ENCODE data around the gene TMEM132C.

DNA sequence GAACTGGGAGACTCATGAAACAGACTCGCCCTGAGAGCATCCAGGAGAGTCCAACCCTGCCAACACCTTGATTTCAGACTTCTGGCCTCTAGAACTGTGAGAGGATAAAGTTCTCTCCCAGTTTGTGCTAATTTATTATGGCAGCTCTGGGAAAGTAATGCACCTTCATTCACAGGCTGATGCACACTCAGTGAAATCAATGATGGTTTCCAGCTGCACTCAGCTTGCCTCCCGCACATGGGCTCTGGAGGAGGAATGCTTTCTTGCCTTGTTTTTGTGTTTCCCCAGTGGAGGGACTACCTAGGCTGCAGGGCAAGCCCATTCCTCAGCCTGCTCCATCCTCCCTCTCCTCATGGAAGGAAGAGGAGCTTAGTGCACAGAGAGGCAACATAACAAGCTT, 45.7 kb downstream of the TMEM132C start:
- TF ChIP-seq, protein P1, sequence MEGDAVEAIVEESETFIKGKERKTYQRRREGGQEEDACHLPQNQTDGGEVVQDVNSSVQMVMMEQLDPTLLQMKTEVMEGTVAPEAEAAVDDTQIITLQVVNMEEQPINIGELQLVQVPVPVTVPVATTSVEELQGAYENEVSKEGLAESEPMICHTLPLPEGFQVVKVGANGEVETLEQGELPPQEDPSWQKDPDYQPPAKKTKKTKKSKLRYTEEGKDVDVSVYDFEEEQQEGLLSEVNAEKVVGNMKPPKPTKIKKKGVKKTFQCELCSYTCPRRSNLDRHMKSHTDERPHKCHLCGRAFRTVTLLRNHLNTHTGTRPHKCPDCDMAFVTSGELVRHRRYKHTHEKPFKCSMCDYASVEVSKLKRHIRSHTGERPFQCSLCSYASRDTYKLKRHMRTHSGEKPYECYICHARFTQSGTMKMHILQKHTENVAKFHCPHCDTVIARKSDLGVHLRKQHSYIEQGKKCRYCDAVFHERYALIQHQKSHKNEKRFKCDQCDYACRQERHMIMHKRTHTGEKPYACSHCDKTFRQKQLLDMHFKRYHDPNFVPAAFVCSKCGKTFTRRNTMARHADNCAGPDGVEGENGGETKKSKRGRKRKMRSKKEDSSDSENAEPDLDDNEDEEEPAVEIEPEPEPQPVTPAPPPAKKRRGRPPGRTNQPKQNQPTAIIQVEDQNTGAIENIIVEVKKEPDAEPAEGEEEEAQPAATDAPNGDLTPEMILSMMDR (IDR thresholded peaks at IDR 0.05; ENCODE audit: control extremely low read depth in 1 of 3, insufficient read depth in 1 of 3, low read depth in 1 of 3, low read length in 3 of 3), result no peak
- no peak for TF ChIP-seq MAFK (IDR thresholded peaks at IDR 0.05; ENCODE audit: low read depth, low read length)
- TF ChIP-seq POLR2A (IDR thresholded peaks at IDR 0.05; ENCODE audit: control extremely low read depth in 1 of 2, low read depth in 2 of 2, low read length in 2 of 2), result no peak
- TF ChIP-seq, protein P2, sequence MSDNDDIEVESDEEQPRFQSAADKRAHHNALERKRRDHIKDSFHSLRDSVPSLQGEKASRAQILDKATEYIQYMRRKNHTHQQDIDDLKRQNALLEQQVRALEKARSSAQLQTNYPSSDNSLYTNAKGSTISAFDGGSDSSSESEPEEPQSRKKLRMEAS (IDR thresholded peaks at IDR 0.05), result no peak
- no peak for TF ChIP-seq EZH2 (IDR thresholded peaks at IDR 0.05; ENCODE audit: low read depth, low read length, severe bottlenecking)
- TF ChIP-seq EGR1 (IDR thresholded peaks at IDR 0.05; ENCODE audit: borderline replicate concordance, low read depth, low read length), result no peak
- no peak for TF ChIP-seq TAF1 (IDR thresholded peaks at IDR 0.05; ENCODE audit: low read depth, low read length)
- TF ChIP-seq, protein P3, sequence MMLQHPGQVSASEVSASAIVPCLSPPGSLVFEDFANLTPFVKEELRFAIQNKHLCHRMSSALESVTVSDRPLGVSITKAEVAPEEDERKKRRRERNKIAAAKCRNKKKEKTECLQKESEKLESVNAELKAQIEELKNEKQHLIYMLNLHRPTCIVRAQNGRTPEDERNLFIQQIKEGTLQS (IDR thresholded peaks at IDR 0.05; ENCODE audit: insufficient read depth, low read depth, low read length), result no peak
- no peak for TF ChIP-seq NRF1 (IDR thresholded peaks at IDR 0.05; ENCODE audit: low read depth, low read length)
- TF ChIP-seq EP300 (IDR thresholded peaks at IDR 0.05; ENCODE audit: borderline replicate concordance in 1 of 2, low read depth in 2 of 2, low read length in 2 of 2), result no peak
- TF ChIP-seq, protein P4, sequence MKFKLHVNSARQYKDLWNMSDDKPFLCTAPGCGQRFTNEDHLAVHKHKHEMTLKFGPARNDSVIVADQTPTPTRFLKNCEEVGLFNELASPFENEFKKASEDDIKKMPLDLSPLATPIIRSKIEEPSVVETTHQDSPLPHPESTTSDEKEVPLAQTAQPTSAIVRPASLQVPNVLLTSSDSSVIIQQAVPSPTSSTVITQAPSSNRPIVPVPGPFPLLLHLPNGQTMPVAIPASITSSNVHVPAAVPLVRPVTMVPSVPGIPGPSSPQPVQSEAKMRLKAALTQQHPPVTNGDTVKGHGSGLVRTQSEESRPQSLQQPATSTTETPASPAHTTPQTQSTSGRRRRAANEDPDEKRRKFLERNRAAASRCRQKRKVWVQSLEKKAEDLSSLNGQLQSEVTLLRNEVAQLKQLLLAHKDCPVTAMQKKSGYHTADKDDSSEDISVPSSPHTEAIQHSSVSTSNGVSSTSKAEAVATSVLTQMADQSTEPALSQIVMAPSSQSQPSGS (IDR thresholded peaks at IDR 0.05; ENCODE audit: low read length), result no peak
- TF ChIP-seq FOSL1 (IDR thresholded peaks at IDR 0.05; ENCODE audit: insufficient read depth, low read depth, low read length), result no peak
- TF ChIP-seq TCF12 (IDR thresholded peaks at IDR 0.05; ENCODE audit: low read depth, low read length), result no peak
- no peak for TF ChIP-seq TAF7 (optimal IDR thresholded peaks at IDR 0.05; ENCODE audit: borderline replicate concordance, low read depth, low read length)
